ENCODE results near the gene RACK1.

DNA sequence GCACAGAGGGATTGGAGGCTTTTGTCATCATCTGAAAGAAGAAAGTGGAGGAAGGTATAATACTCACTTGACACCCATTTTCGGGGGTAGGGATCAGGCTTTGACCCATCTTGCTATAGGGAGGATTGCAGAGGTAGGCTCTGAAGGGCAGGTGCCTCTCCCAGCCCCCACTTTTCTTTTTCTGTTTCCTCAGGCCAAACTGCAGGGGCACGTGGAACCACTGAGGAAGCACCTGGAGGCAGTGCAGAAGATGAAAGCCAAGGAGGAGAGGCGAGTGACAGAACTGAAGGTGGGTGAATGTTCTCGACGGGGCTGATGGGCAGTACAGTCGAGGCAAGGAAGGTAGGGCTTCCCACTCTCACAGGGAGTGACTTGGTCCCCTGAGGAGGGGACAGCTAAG lies 13.2 kb downstream of the RACK1 start:
- TF ChIP-seq POLR2A (IDR thresholded peaks at IDR 0.05) (no peak), POLR2AphosphoS5 (IDR thresholded peaks at IDR 0.05) (no peak)
- TF ChIP-seq, protein P1, sequence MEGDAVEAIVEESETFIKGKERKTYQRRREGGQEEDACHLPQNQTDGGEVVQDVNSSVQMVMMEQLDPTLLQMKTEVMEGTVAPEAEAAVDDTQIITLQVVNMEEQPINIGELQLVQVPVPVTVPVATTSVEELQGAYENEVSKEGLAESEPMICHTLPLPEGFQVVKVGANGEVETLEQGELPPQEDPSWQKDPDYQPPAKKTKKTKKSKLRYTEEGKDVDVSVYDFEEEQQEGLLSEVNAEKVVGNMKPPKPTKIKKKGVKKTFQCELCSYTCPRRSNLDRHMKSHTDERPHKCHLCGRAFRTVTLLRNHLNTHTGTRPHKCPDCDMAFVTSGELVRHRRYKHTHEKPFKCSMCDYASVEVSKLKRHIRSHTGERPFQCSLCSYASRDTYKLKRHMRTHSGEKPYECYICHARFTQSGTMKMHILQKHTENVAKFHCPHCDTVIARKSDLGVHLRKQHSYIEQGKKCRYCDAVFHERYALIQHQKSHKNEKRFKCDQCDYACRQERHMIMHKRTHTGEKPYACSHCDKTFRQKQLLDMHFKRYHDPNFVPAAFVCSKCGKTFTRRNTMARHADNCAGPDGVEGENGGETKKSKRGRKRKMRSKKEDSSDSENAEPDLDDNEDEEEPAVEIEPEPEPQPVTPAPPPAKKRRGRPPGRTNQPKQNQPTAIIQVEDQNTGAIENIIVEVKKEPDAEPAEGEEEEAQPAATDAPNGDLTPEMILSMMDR (IDR thresholded peaks at IDR 0.05) = no peak
